Mammary epithelial cell (primary cell): Measurements from ENCODE around the gene MIP.

ENCODE experiments used
- EZH2 ChIP-seq: IDR thresholded peaks from 2 replicates; pipeline ENCODE4 v1.6.1; 2012; ENCODE audit warnings: low read length, inconsistent platforms, borderline replicate concordance
- TF ChIP-seq, protein P1 (sequence below), 2 donors: IDR thresholded peaks in 1 of 2; conservative IDR thresholded peaks in 1 of 2; 2 replicates each; pipeline ENCODE4 v1.5.1; 2011 to 2012; ENCODE audit warnings: inconsistent platforms in 2 of 2, low read length in 2 of 2, mild to moderate bottlenecking in 2 of 2, control low read depth in 1 of 2, low read depth in 1 of 2; ENCODE audit not compliant: insufficient read depth in 1 of 2; ENCODE audit errors: extremely low read depth in 1 of 2

DNA sequence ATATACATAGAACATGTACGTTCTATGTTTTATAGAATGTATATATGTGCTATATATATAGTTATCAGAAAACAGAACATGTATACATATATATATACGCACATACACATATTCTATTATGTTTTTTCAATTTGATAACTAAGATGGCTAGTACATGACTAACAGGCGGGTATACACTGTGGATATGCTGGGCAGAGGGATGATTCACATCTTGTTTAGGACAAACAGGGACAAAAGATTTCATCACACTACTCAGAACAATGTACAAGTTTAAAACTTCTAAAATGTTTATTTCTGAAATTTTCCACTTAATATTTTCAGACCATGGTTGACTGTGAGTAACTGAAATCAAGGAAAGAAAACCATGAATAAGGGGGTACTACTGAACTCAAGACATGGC, 22.6 kb downstream of the MIP start:
- TF ChIP-seq, protein P1, sequence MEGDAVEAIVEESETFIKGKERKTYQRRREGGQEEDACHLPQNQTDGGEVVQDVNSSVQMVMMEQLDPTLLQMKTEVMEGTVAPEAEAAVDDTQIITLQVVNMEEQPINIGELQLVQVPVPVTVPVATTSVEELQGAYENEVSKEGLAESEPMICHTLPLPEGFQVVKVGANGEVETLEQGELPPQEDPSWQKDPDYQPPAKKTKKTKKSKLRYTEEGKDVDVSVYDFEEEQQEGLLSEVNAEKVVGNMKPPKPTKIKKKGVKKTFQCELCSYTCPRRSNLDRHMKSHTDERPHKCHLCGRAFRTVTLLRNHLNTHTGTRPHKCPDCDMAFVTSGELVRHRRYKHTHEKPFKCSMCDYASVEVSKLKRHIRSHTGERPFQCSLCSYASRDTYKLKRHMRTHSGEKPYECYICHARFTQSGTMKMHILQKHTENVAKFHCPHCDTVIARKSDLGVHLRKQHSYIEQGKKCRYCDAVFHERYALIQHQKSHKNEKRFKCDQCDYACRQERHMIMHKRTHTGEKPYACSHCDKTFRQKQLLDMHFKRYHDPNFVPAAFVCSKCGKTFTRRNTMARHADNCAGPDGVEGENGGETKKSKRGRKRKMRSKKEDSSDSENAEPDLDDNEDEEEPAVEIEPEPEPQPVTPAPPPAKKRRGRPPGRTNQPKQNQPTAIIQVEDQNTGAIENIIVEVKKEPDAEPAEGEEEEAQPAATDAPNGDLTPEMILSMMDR (conservative IDR thresholded peaks at IDR 0.05 in 1 of 2, IDR thresholded peaks at IDR 0.05 in 1 of 2; ENCODE audit: extremely low read depth in 1 of 2, insufficient read depth in 1 of 2, low read depth in 1 of 2, low read length in 2 of 2): no peak
- TF ChIP-seq EZH2: no peak
